Upper lobe of left lung (tissue), 4 donors: ENCODE measurements around the gene CNTFR.

ENCODE experiments used
- CTCF ChIP-seq, 6 experiments: fragments of 450-650 bp in 4 of 6; fragments of 200-600 bp in 2 of 6; sonication (generic) in 2 of 6; IDR thresholded peaks; one replicate each; pipeline ENCODE4 v1.5.1; 2016 to 2019; ENCODE audit warnings: antibody characterized with exemption in 6 of 6
- EP300 ChIP-seq, 4 donors: sonication (generic); formaldehyde crosslinking; IDR thresholded peaks; one replicate each; pipeline ENCODE4 v1.5.1; 2017; ENCODE audit warnings: antibody characterized with exemption in 4 of 4, control low read depth in 2 of 4
- POLR2A ChIP-seq, 4 donors: fragments of 450-650 bp; IDR thresholded peaks; one replicate each; pipeline ENCODE4 v1.5.1; 2016 to 2017; ENCODE audit warnings: antibody characterized with exemption in 4 of 4, mild to moderate bottlenecking in 2 of 4

DNA sequence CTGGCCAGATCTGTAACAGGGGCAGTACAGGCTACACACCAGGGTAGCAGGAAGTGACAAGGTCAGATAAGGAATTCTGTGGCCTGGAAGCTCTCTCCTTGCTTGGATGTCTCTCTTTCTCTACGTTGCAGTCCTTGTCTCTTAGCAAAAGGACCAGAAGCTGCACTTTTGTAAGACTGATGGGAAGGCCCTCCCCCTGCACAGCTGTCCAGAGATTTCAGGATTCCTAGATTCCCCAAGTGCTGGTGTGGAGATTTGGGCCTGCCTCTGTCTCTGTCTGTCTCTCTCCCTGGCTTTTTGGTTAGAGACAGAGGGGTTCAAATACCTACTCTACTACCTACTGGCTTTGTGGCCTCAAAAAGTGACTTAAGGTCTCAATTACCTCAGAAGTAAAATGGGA, 10.0 kb upstream of the CNTFR start:
- TF ChIP-seq CTCF (IDR thresholded peaks at IDR 0.05), result no peak
- no peak for TF ChIP-seq POLR2A (IDR thresholded peaks at IDR 0.05)
- no peak for TF ChIP-seq EP300 (IDR thresholded peaks at IDR 0.05)
